ENCODE results near the gene TEX53.

GRCh38 chr9:114626415-114627020 lies 31.1 kb downstream of the TEX53 start:
- TF ChIP-seq CTCF (IDR thresholded peaks at IDR 0.05): no peak
- no peak for TF ChIP-seq POLR2A (IDR thresholded peaks at IDR 0.05)
